DOHH2 (cell line): Measurements from ENCODE around the gene CBLC.

Source experiments
- EZH2phosphoT487 ChIP-seq: fragments of 200-600 bp; sonication (generic); IDR thresholded peaks from 2 replicates; pipeline ENCODE4 v1.6.1; 2017; ENCODE audit warnings: borderline replicate concordance, mild to moderate bottlenecking, antibody characterized with exemption, low read length, moderate library complexity, mixed read lengths
- TF ChIP-seq, protein P1 (sequence below): fragments of 200-600 bp; sonication (generic); IDR thresholded peaks from one replicate; pipeline ENCODE4 v1.5.1; 2014; ENCODE audit warnings: antibody characterized with exemption, mild to moderate bottlenecking, low read depth, low read length; ENCODE audit not compliant: poor library complexity, severe bottlenecking

DNA sequence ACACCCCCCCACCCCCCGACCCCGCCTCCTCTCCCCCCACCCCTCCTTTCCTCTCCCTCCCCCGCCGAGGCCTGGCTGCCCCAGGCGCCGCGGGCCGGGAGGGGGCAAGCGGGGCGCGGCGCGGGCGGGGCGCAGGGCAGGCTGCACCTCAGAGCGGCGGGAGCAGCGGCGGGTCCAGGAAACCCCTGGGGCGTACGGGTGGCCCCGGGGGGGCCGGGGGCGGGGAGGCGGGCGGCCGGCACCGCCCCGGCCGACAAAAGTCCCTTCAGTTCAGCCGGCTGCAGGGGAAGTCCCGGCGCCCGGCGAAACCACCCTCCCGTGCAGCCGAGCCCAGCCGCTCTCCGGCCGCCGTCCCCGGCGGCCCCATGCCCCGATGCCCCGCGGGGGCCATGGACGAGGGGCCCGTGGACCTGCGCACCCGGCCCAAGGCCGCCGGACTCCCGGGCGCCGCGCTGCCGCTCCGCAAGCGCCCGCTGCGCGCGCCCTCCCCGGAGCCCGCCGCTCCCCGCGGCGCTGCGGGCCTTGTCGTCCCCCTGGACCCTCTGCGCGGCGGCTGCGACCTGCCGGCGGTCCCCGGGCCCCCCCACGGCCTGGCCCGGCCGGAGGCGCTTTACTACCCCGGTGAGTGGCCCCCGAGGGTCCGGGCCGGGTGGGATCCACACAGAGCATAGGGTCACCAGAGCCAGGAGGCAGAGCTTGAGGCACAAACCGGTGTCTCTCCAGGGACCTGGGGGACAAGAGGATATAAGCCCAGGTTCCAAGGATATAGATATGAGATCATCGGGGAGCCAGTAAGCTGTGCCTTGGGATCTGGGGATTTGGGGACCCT lies 29.1 kb upstream of the CBLC start, which contains the start of gene BCL3:
- TF ChIP-seq, protein P1, sequence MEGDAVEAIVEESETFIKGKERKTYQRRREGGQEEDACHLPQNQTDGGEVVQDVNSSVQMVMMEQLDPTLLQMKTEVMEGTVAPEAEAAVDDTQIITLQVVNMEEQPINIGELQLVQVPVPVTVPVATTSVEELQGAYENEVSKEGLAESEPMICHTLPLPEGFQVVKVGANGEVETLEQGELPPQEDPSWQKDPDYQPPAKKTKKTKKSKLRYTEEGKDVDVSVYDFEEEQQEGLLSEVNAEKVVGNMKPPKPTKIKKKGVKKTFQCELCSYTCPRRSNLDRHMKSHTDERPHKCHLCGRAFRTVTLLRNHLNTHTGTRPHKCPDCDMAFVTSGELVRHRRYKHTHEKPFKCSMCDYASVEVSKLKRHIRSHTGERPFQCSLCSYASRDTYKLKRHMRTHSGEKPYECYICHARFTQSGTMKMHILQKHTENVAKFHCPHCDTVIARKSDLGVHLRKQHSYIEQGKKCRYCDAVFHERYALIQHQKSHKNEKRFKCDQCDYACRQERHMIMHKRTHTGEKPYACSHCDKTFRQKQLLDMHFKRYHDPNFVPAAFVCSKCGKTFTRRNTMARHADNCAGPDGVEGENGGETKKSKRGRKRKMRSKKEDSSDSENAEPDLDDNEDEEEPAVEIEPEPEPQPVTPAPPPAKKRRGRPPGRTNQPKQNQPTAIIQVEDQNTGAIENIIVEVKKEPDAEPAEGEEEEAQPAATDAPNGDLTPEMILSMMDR, result no peak
- no peak for TF ChIP-seq EZH2phosphoT487
